GM18499 (cell line): ENCODE measurements around the gene NAALADL2.
"Not testable (repeated sequence)": the region's sequence is repeated elsewhere in the genome, so short reads cannot be mapped to it uniquely, and the experiment has no call there.

Experiments
- ATAC-seq: cut with Tn5 transposase; IDR thresholded peaks from one replicate; pipeline ENCODE4 v1.9.1; 2021; ENCODE audit warnings: moderate number of reproducible peaks; ENCODE audit not compliant: insufficient read depth, unreplicated experiment

NAALADL2 gene

GRCh38 chr3:175340338-175341015, 481.3 kb downstream of the NAALADL2 start:
- no peak for ATAC-seq

GRCh38 chr3:175342196-175342595, 483.1 kb downstream of the NAALADL2 start:
- no peak for ATAC-seq

- no peak for ATAC-seq
These were observed 484.8 kb downstream of the NAALADL2 start for GRCh38 chr3:175343946-175344345.

DNA sequence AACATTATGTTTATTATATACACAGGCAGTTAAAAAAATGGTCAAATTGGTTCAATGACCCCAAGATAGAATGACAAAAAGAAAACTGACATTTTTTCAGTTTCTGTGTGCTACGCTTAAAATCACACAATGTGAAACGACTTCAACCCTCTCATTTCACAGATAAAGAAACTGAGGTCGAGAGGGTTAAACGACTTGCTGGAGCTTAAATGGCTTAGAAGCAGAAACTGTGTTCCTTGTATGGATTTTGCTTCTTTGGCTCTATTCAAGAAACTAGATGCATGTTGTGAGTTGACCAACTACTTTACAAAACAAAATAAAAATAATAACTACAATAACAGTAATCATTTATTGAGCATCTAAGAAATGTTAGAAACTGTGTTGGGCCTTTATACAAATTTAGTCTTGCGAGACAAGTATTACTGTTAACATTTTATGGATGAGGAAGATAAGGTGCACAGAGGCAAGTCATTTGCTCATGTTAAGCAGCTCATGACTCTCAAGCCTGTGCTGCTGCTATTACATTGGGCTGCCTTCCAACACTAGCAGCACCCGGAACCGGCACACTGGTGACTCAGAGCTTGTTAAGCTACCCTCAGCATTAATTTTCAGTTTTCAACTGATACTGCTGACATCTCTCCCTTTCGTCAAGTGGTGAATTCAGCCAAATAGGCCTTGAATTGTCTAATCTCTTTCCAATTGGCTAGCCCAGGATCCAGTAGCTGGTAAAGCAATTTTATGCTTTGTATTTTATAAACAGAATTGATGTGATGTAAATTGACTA, 487.6 kb downstream of the NAALADL2 start:
- no peak for ATAC-seq

- ATAC-seq: no peak
These were observed 490.0 kb downstream of the NAALADL2 start for GRCh38 chr3:175349168-175349567.

- no peak for ATAC-seq
These were observed 496.7 kb downstream of the NAALADL2 start for GRCh38 chr3:175355801-175356335.

DNA sequence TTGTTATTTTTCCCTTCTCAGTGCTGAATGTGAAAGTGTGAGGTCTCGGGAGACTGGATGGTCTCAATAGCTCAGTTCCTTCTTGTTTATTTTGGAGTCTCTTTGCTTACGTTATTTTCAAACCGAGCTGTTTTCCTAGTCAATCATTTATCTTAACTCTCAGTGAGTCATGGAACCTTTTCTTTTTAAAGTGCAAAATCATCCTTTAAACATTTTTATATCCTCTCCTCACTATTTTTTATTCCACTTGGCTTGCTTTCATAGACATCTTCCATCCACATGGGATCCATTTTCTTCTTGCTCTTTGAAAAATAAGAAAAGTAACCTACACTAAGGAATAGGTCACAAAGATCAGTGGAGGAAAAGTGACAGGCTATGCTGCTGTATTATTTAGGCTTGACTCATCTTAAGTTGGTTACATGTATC, 497.8 kb downstream of the NAALADL2 start:
- ATAC-seq: no peak

- no peak for ATAC-seq
These were observed 498.6 kb downstream of the NAALADL2 start for GRCh38 chr3:175357758-175358157.

DNA sequence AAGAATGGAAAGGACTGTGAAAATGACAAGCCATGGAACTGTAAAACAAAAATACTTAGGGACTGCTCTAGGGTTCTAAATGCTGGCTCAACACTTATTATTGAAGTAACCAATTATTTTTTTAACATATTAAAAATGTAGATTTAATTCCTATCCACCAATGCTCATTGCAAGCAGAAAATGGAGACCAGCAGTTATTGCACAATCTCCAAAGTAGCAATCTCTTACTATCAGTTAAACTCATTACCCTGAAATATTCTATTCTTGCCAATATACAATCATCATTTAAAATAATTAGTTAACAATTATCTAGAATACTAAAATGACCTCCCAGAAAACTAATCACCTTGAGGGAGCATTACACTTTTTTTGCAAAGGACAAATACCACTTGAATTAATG, 499.8 kb downstream of the NAALADL2 start:
- ATAC-seq: no peak

DNA sequence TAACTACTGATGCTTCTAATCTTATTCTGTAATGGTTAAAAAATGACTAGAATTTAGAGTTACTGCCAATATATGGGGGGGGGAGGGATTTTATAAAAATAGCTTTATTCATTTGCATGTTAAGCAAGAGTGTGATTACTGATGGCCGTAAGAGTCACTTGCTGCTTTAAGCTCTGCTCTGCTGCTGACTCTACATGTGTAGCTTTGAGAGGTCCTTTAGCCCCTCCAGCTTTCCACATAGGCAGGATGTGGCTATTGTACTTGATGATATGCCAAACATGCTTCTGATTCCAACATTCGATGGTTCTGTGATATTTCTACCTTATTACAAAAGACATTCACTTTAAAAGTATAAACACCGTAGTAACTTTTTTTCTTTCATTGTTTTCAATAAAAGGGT, 511.3 kb downstream of the NAALADL2 start:
- not testable (repeated sequence) for ATAC-seq

DNA sequence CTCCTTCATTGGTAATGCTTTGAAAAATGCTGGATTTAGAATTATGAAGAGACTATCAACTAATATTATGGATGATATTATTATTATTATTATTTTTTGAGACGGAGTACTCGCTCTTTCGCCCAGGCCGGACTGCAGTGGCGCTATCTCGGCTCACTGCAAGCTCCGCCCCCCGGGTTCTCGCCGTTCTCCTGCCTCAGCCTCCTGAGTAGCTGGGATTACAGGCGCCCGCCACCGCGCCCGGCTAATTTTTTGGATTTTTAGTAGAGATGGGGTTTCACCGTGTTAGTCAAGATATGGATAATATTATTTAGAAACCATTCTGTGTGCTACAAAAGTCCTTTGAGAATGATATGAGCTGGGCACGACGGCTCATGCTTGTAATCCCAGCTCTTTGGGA, 512.1 kb downstream of the NAALADL2 start:
- not testable (repeated sequence) for ATAC-seq

GRCh38 chr3:175374705-175375104, 515.6 kb downstream of the NAALADL2 start:
- ATAC-seq: no peak

- peak; percentile 95 for ATAC-seq
These were observed 519.2 kb downstream of the NAALADL2 start for GRCh38 chr3:175378348-175378747.

DNA sequence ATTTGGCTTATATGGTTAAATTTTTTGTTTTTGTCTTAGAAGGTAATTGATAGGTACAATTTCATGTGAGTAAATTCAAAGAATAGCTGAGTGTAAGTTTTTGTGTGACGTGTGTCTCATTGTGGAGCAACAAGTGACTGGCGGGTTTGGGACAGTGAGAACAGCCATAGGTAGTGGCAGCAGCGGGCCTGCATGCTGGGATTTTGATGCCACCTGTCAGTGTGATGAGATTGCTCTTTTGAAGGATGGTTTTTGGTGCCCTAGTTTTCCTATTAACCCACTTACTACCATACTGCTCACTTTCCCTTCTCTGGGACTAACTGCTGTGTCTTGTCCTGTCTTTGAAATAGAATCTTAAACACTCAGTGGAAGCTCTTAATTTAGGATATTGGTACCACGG, 522.6 kb downstream of the NAALADL2 start:
- ATAC-seq: no peak

GRCh38 chr3:175383371-175383770, 524.2 kb downstream of the NAALADL2 start:
- no peak for ATAC-seq

DNA sequence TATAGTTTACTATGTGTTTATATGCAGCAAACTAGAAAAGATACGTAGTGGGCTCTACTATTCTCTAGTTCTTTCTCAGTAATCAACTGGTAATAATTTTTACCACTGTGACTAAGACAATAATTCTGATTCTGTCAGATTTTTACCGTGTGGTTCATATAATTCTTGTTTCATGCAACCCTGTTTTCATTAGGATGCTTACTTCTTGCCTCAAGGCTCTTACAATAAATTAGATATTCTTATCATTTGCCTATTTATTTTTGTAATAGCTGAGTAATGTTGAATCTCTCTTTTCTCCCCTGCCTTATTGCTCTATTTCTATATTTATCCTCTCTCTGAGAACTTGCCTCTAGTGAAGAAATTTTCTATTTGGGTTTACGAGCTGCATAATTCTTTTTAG, 524.7 kb downstream of the NAALADL2 start:
- no peak for ATAC-seq

GRCh38 chr3:175384569-175384968, 525.4 kb downstream of the NAALADL2 start:
- no peak for ATAC-seq

- no peak for ATAC-seq
These were observed 527.5 kb downstream of the NAALADL2 start for GRCh38 chr3:175386630-175387029.

GRCh38 chr3:175389560-175389959, 530.4 kb downstream of the NAALADL2 start:
- ATAC-seq: no peak

DNA sequence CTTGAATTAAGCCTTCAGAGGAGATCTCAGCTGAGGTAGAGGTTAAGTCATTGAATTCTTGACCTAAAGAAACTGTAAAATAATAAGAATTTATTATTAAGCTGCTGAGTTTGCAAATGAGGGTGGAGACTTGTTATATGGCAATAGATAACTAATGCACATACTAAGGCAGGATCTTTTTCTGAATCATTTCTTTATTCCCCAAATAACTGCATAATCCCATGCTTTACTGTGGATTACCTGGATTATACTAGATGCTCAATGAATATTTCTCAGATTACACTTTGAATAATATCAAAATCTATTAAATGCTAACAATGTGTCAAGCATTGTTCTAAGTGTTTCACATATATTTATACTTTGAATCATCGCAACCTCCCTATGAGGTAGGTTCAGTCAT, 532.5 kb downstream of the NAALADL2 start:
- no peak for ATAC-seq

GRCh38 chr3:175392653-175393052, 533.5 kb downstream of the NAALADL2 start:
- no peak for ATAC-seq
